Measurements from ENCODE around the gene HBG2. TPM values are rescaled to one million over a fixed set of nuclear protein-coding genes. Genes with fewer than 3 reads are reported as not detected.
"Not testable (repeated sequence)": the region's sequence is repeated elsewhere in the genome, so short reads cannot be mapped to it uniquely, and the experiment has no call there.

Gene HBG2
- total RNA-seq = not detected

GRCh38 chr11:5254646-5255413, at the start of gene HBG2:
HBG2 (minus strand) TSS chr11:5254781; CDS start chr11:5254728, 53 bp downstream.
- H3K4me1 ChIP-seq; H3K27me3 ChIP-seq; H3K9me3 ChIP-seq; DNase-seq (ENCODE audit: low spot score in 2 of 2); H3K27ac ChIP-seq; H3K36me3 ChIP-seq; intact Hi-C loops (cut with DNase I); H3K4me3 ChIP-seq: not testable (repeated sequence)

- H3K4me1 ChIP-seq = no peaks in the 10 kb centered on the region
- no peak for DNase-seq (ENCODE audit: low spot score in 2 of 2)
- no peak overlapping the region for H3K4me3 ChIP-seq
- TF ChIP-seq, protein P1, sequence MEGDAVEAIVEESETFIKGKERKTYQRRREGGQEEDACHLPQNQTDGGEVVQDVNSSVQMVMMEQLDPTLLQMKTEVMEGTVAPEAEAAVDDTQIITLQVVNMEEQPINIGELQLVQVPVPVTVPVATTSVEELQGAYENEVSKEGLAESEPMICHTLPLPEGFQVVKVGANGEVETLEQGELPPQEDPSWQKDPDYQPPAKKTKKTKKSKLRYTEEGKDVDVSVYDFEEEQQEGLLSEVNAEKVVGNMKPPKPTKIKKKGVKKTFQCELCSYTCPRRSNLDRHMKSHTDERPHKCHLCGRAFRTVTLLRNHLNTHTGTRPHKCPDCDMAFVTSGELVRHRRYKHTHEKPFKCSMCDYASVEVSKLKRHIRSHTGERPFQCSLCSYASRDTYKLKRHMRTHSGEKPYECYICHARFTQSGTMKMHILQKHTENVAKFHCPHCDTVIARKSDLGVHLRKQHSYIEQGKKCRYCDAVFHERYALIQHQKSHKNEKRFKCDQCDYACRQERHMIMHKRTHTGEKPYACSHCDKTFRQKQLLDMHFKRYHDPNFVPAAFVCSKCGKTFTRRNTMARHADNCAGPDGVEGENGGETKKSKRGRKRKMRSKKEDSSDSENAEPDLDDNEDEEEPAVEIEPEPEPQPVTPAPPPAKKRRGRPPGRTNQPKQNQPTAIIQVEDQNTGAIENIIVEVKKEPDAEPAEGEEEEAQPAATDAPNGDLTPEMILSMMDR (IDR thresholded peaks at IDR 0.05) = no peak
- no peaks in the 10 kb centered on the region for H3K27me3 ChIP-seq
- H3K9me3 ChIP-seq = no peaks in the 10 kb centered on the region
- intact Hi-C loops (cut with DNase I) = no loop called here
- H3K36me3 ChIP-seq = no peaks in the 10 kb centered on the region
- no peak overlapping the region for H3K27ac ChIP-seq
Observed at GRCh38 chr11:5304046-5304445, 49.5 kb upstream of the HBG2 start.

GRCh38 chr11:5303626-5304025, 49.0 kb upstream of the HBG2 start:
- no peak for DNase-seq (ENCODE audit: low spot score in 2 of 2)
- H3K27me3 ChIP-seq = no peaks in the 10 kb centered on the region
- intact Hi-C loops (cut with DNase I) = no loop called here
- no peaks in the 10 kb centered on the region for H3K4me1 ChIP-seq
- H3K4me3 ChIP-seq = no peak overlapping the region
- H3K36me3 ChIP-seq = no peaks in the 10 kb centered on the region
- H3K27ac ChIP-seq = no peak overlapping the region
- no peaks in the 10 kb centered on the region for H3K9me3 ChIP-seq
- TF ChIP-seq, protein P1 (IDR thresholded peaks at IDR 0.05) = no peak

DNA sequence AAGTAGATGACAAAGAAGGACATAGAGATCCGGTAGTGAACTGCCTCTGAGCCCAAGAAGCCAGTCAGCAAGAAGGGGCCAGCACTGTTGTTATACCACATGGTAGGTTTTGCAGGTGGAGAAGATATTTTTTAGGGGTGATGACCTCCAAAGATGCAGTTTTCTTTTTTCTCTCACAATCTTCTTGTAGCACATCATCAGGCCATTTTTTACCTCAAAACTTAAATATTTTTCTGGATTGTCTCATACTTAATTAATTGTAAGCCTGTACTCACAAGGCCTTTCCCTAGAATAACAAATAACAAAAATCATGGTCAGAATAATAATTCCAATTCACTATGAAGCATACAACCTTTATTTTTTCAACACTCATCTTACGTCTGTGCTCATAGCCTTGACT, 47.3 kb upstream of the HBG2 start, which contains the start of gene OR51B4:
TSS of gene OR51B4 (minus strand) at position 101 of the 400 bp plus-strand sequence. CDS start at position 101, 0 bp downstream.
- Histone ChIP-seq H3K4me1 (no peaks in the 10 kb centered on the region), H3K36me3 (no peaks in the 10 kb centered on the region), H3K27ac (no peak within 1 kb of the TSS), H3K9me3 (no peaks in the 10 kb centered on the region), H3K4me3 (no peak within 1 kb of the TSS), H3K27me3 (no peaks in the 10 kb centered on the region)
- no peak for DNase-seq (ENCODE audit: low spot score in 2 of 2)
- TF ChIP-seq, protein P1 (IDR thresholded peaks at IDR 0.05) = no peak
- intact Hi-C loops (cut with DNase I) = no loop called here

DNA sequence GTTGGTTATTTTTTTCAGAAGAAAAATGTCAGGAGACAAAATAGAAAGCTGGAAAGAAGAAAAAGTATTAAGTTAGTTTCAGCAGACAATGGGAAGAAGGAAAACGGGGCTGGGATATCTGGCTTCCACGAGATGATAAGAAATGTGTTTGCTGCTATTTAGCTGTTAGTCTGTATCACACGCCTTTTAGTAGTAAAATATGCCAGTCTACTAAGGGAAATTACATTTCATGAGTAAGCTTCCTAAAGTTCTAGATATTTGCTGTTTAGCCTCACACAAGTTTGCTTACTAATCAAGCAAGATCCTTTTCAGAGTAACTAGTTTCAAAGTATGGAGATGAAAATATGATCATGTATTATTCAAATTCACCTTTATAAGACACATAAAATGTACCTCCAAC, 45.7 kb upstream of the HBG2 start:
- no peak for DNase-seq (ENCODE audit: low spot score in 2 of 2)
- intact Hi-C loops (cut with DNase I) = no loop called here
- TF ChIP-seq, protein P1 (IDR thresholded peaks at IDR 0.05) = no peak
- H3K9me3 ChIP-seq = no peaks in the 10 kb centered on the region
- no peak overlapping the region for H3K4me3 ChIP-seq
- no peaks in the 10 kb centered on the region for H3K4me1 ChIP-seq
- H3K27me3 ChIP-seq = no peaks in the 10 kb centered on the region
- no peak overlapping the region for H3K27ac ChIP-seq
- H3K36me3 ChIP-seq = no peaks in the 10 kb centered on the region

GRCh38 chr11:5298451-5298850, 43.9 kb upstream of the HBG2 start:
- Histone ChIP-seq H3K27me3 (no peaks in the 10 kb centered on the region), H3K4me1 (no peaks in the 10 kb centered on the region), H3K36me3 (no peaks in the 10 kb centered on the region), H3K9me3 (no peaks in the 10 kb centered on the region), H3K27ac (no peak overlapping the region), H3K4me3 (no peak overlapping the region)
- TF ChIP-seq, protein P1 (IDR thresholded peaks at IDR 0.05) = no peak
- no peak for DNase-seq (ENCODE audit: low spot score in 2 of 2)
- intact Hi-C loops (cut with DNase I) = no loop called here

Data from ascending aorta (tissue), 2 donors.